GM19452 (cell line): Measurements from ENCODE around the gene BLMH.

ENCODE experiments used
- ATAC-seq: cut with Tn5 transposase; IDR thresholded peaks from one replicate; pipeline ENCODE4 v1.9.1; 2021; ENCODE audit not compliant: unreplicated experiment

BLMH gene

GRCh38 chr17:30291543-30292285 is at the start of gene BLMH:
TSS of gene BLMH (minus strand) at chr17:30291944. CDS start at chr17:30291819, 125 bp downstream.
- ATAC-seq: peak; percentile 72

GRCh38 chr17:30340801-30341356 is 49.1 kb upstream of the BLMH start:
- no peak for ATAC-seq

GRCh38 chr17:30339086-30339485 is 47.3 kb upstream of the BLMH start:
- no peak for ATAC-seq

GRCh38 chr17:30337393-30337999 is 45.8 kb upstream of the BLMH start:
- ATAC-seq: no peak

GRCh38 chr17:30336369-30337171 is 44.8 kb upstream of the BLMH start:
- no peak for ATAC-seq

- no peak for ATAC-seq
Observed at GRCh38 chr17:30334421-30334820, 42.7 kb upstream of the BLMH start.

- ATAC-seq: no peak
Observed at GRCh38 chr17:30333503-30334360, 42.0 kb upstream of the BLMH start, which contains the start of gene TMIGD1. TSS of gene TMIGD1 (minus strand) at chr17:30334057. CDS start at chr17:30332133, 1,924 bp downstream.

- peak; percentile 60 for ATAC-seq
Observed at GRCh38 chr17:30332057-30332542, 40.4 kb upstream of the BLMH start.

GRCh38 chr17:30326809-30327208 is 35.1 kb upstream of the BLMH start:
- ATAC-seq: no peak

- ATAC-seq: no peak
Observed at GRCh38 chr17:30324723-30325122, 33.0 kb upstream of the BLMH start.

GRCh38 chr17:30323895-30324319 is 32.2 kb upstream of the BLMH start:
- no peak for ATAC-seq

GRCh38 chr17:30323262-30323894 is 31.6 kb upstream of the BLMH start:
- no peak for ATAC-seq

- ATAC-seq: no peak
Observed at GRCh38 chr17:30321314-30321713, 29.6 kb upstream of the BLMH start.

GRCh38 chr17:30318155-30318554 is 26.4 kb upstream of the BLMH start:
- ATAC-seq: no peak

- no peak for ATAC-seq
Observed at GRCh38 chr17:30316736-30317135, 25.0 kb upstream of the BLMH start.

- ATAC-seq: no peak
Observed at GRCh38 chr17:30315106-30315505, 23.4 kb upstream of the BLMH start.

GRCh38 chr17:30314474-30314873 is 22.7 kb upstream of the BLMH start:
- ATAC-seq: no peak

- no peak for ATAC-seq
Observed at GRCh38 chr17:30312226-30312625, 20.5 kb upstream of the BLMH start.

GRCh38 chr17:30310562-30310961 is 18.8 kb upstream of the BLMH start:
- no peak for ATAC-seq

- ATAC-seq: no peak
Observed at GRCh38 chr17:30309591-30309990, 17.8 kb upstream of the BLMH start.
